Hematopoietic multipotent progenitor cell treated with erythropoietin and hydrocortisone succinate and interleukin-3 and kit ligand, for 8 days (in vitro differentiated cells): ENCODE results near the gene FANCE.
"Not testable (repeated sequence)": the region's sequence is repeated elsewhere in the genome, so short reads cannot be mapped to it uniquely, and the experiment has no call there.

ENCODE experiments used
- DNase-seq: peaks from one replicate; pipeline ENCODE4 v3.0.0-alpha.2; 2015

The FANCE gene

DNA sequence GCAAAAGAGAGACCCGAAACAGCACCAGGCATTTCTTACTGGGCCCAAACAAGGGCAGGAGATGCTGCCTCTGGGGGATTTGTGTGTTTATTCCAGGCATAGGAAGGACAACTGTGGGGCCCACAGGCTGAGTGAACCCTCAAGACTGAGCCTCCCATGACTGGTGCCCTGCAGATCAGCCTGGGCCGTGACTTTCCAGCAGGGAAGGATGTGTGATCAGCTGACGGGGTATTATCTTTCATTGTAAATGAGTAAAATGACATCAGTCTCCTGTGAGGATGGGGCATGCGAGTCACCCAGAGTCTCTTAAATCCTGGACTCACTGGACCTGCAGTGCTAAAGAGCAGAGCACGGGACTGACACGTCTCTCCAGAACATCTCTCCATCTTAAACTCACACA lies 48.6 kb downstream of the FANCE start:
- DNase-seq = no peak

- no peak for DNase-seq
These were observed 49.6 kb downstream of the FANCE start for GRCh38 chr6:35501784-35502183.

DNA sequence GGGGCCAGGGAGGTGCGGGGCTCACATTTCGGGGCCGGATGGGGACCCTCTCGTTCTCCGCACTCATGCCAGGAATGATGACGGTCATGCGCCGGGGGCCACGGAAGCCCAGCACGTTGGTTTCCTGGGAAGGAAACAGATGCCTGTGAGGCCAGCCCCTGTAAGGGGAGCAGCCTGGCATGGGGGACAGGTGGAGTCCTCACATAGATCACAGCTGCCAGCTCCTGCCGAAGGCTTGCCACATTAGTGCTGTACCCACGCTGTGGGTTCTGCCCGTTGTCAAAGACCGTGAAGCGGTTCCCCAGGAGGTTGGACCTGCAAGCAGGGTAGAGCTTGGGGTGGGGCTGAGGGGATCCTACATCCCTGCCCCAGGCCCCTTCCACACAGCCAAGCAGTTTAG lies 51.4 kb downstream of the FANCE start:
- no peak for DNase-seq

GRCh38 chr6:35505999-35506412 lies 53.9 kb downstream of the FANCE start:
- no peak for DNase-seq

- DNase-seq = no peak
These were observed 54.4 kb downstream of the FANCE start for GRCh38 chr6:35506536-35506935.

GRCh38 chr6:35507221-35507620 lies 55.1 kb downstream of the FANCE start:
- no peak for DNase-seq

- no peak for DNase-seq
These were observed 55.9 kb downstream of the FANCE start for GRCh38 chr6:35508027-35508426.

DNA sequence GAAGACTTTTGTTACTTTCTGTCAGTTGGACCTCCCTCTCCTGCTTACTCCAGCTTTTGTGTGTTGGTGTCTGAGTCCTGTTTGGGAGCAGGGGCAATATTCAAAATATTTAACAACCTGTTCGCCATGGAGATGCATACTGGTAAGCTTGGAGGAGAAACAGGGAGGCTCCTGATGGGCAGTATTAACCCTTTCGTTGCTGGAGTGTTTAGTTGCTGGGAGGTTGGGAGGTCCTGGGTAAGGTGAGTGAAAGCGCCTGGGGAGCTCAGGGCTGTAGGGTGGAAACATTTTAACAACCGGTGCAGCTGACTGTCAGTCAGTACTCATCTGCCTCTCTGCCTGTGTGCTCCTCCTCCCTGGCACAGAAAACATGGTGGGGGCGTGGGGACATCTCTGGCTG lies 56.4 kb downstream of the FANCE start:
- DNase-seq = no peak

DNA sequence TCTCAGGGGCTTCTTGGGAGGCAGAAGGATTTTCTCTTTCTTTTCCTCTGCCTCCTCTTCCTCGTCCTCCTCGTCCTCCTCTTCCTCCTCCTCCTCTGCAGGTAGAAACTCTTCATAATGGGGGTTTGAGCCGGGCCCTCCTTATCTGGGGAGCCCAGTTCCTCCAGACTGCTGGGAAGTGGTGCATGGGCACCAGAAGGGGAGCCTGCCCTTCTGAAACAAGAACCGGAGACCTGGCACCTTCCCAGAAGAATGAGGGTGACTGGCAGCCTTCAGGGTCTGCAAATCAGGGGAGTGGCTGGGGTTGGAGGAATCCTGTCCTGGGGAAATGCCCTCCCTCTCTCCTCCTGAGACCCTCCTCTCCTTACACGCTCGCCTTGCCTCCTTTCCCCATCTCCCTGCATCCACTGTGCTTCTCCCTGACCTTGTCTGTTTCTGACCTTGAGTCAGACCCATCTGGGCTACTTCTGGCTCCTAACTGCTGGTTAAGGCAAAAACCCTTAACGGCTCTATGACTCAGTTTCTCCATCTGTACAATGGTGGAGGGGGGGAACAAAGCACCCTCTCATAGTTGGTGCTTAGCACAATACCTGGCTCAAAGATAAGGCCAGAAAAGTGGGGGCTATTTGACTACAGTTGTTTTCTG lies 58.9 kb downstream of the FANCE start:
- peak; percentile 59 for DNase-seq

DNA sequence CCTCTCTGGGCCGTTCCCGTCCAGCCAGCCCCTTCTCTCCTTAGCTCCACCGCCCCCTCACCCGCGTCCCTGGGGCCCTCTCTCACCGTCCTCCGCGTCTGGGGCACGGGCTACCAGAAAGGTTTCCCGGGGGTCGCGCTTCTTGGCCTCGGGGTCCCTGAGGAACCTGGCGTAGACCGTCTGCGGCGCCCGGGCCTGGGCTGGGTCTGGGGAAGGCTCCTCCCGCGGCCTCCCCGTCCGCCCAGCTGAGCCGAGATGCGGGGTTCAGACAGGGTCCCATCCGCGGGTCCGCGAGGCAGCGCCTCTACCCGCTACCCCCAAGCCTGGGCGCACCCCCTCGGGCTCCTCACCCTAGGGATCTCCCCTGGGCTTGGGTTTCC lies 59.4 kb downstream of the FANCE start:
- no peak for DNase-seq

- no peak for DNase-seq
These were observed 59.9 kb downstream of the FANCE start for GRCh38 chr6:35512006-35512405.

DNA sequence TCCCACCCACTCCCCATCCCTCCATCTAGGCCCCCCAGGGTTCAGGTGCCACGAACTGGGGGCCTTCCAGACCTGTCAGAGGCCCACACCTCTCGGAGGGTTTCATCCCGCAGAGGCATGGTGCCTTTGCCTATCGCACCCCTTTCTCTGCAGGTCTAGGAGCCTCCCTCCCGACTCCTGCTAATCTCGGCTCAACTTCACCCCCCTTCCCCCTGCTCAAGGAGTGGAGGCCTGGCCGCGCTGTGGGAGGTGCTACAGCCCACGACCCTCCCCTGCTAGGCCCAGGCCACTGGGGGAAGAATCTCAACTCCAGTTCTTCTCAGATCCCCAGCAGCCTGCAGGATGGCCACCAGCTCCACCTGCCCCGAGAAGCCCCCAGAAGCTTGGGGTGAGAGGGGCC lies 60.6 kb downstream of the FANCE start, which contains the start of gene TULP1:
TSS of gene TULP1 (minus strand) at position 157 of the 400 bp plus-strand sequence. CDS start at position 119, 38 bp downstream.
- no peak for DNase-seq

- no peak for DNase-seq
These were observed 62.4 kb downstream of the FANCE start for GRCh38 chr6:35514587-35514986.

DNA sequence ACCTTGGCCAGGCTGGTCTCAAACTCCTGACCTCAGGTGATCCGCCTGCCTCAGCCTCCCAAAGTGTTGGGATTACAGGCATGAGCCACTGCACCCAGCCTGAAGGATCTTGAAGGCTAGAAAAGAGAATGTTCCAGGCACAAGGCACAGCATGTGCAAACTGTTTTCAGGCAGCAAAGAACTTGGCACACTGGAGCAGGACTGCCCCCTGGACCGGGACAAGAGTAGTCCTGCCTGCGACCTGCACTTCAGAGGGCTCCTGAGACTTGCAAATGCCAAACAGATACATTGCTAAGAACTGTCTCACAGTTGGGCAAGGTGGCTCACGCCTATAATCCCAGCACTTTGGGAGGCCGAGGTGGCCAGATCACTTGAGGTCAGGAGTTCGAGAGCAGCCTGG lies 63.8 kb downstream of the FANCE start:
- not testable (repeated sequence) for DNase-seq
